Measurements from ENCODE around the gene ZNF768. TPM values are rescaled to one million over a fixed set of nuclear protein-coding genes. Genes with fewer than 3 reads are reported as not detected.

The ZNF768 gene
- total and polyA plus RNA-seq, 2 donors (not counting 1 experiment from before 2014, with no cell fraction given) = 24.8 to 36.5 TPM

DNA sequence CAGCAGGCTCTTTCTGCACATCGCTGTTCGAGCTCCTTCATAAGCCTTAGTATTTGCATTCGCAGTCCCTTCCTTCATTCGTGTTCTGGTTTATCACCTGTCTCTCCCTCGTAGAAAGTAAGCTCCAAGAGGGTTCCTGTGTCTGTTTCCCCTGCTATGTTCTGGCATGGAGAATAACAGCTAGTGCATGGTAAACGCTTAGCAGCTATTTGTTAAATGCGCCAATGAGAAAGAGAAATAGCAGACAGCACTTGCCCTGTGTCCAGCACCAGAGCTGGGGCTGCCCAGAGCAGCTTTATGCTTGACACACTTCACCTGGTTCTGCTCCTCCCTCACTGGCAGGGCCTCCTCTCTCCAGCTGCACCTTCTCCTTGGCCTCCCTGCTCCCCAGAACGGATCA is 39.6 kb upstream of the ZNF768 start:
- peaks cover 27 to 45% of the 10 kb centered on the region in 2 donors for H3K4me1 ChIP-seq (ENCODE audit: control insufficient read depth in 2 of 2, insufficient read depth in 2 of 2, low read length in 2 of 2)
- WGBS (ENCODE audit: insufficient coverage) = 90% methylated on average over 7 of the region's 8 CpGs
- CTCF ChIA-PET = interaction anchor here (0.6 to 1.9 kb wide), 2 partner anchors 115 to 136 kb away, joined by 3 to 5 read pairs; partner anchors contain the start of gene DCTPP1

DNA sequence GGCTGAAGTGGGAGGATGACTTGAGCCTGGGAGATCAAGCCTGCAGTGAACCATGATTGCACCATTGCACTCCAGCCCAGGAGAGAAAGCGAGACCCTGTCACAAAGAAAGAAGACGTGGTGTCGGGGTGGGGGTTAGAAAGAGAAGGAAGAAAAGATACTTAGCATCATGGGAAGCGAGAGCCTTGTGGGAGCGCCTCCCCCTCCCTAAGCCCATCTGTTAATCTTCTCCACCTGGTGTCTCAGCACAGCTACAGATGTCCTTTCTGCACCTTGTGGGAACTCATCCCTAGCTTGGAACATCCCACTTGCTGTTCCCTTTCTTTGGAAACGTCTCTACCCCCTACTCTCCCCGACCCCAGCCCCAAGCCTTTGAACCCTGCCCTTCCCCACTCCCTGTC is 39.2 kb upstream of the ZNF768 start:
- Histone ChIP-seq H4K20me1 (ENCODE audit: control insufficient read depth, insufficient read depth, low read length, poor library complexity, severe bottlenecking) (no peaks in the 10 kb centered on the region), H3K27me3 (replicated peaks in 1 of 4; ENCODE audit: control extremely low read depth in 1 of 4, control insufficient read depth in 3 of 4, insufficient read depth in 4 of 4, low read length in 3 of 4) (no peaks in the 10 kb centered on the region), H3K4me2 (replicated peaks; ENCODE audit: low read depth, low read length, poor library complexity, severe bottlenecking) (no peak overlapping the region), H3K9ac (ENCODE audit: low read length) (no peak overlapping the region), H3K4me3 (ENCODE audit: control extremely low read depth in 1 of 5, extremely low read depth in 1 of 5, insufficient read depth in 1 of 5, low read depth in 2 of 5, low read length in 4 of 5) (no peak overlapping the region), H3K27ac (ENCODE audit: low read length in 2 of 2) (no peak overlapping the region), H3K4me1 (ENCODE audit: control insufficient read depth in 2 of 2, insufficient read depth in 2 of 2, low read length in 2 of 2) (peaks cover 25 to 42% of the 10 kb centered on the region in 2 donors), H3K36me3 (replicated peaks in 1 of 2; ENCODE audit: control extremely low read depth in 1 of 2, control insufficient read depth in 1 of 2, extremely low read depth in 1 of 2, insufficient read depth in 2 of 2, low read length in 1 of 2) (no peaks in the 10 kb centered on the region), H3K9me3 (ENCODE audit: control extremely low read depth in 1 of 3, control insufficient read depth in 2 of 3, insufficient read depth in 1 of 3, low read length in 2 of 3) (no peaks in the 10 kb centered on the region), H3K79me2 (ENCODE audit: control insufficient read depth, insufficient read depth, low read length) (no peaks in the 10 kb centered on the region), H2AFZ (ENCODE audit: insufficient read depth, low read depth, low read length, poor library complexity, severe bottlenecking) (no peak overlapping the region)
- no peak for DNase-seq
- 71% methylated on average over 5 of the region's 7 CpGs for WGBS (ENCODE audit: insufficient coverage)
- ChIA-PET POLR2A (interaction anchor here (0.6 to 1.8 kb wide), 4 partner anchors 20 to 495 kb away, joined by 4 to 12 read pairs (median 4); partner anchors contain the start of genes ZNF747 and ZNF785), CTCF (interaction anchor here (0.5 to 0.6 kb wide), 2 partner anchors 130 to 408 kb away, joined by 3 read pairs; no protein-coding TSS in a partner anchor)
- no peak for ATAC-seq (ENCODE audit: low read depth)
- no peaks in the 10 kb centered on the region for H3K27me3 Mint-ChIP-seq
- H3K9me3 Mint-ChIP-seq (ENCODE audit: insufficient read depth) = no peaks in the 10 kb centered on the region
- no peak for TF ChIP-seq EZH2 (IDR thresholded peaks at IDR 0.05; ENCODE audit: borderline replicate concordance, insufficient read depth, low read depth, low read length, poor library complexity, severe bottlenecking)
- TF ChIP-seq, protein P1, sequence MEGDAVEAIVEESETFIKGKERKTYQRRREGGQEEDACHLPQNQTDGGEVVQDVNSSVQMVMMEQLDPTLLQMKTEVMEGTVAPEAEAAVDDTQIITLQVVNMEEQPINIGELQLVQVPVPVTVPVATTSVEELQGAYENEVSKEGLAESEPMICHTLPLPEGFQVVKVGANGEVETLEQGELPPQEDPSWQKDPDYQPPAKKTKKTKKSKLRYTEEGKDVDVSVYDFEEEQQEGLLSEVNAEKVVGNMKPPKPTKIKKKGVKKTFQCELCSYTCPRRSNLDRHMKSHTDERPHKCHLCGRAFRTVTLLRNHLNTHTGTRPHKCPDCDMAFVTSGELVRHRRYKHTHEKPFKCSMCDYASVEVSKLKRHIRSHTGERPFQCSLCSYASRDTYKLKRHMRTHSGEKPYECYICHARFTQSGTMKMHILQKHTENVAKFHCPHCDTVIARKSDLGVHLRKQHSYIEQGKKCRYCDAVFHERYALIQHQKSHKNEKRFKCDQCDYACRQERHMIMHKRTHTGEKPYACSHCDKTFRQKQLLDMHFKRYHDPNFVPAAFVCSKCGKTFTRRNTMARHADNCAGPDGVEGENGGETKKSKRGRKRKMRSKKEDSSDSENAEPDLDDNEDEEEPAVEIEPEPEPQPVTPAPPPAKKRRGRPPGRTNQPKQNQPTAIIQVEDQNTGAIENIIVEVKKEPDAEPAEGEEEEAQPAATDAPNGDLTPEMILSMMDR (IDR thresholded peaks at IDR 0.05) = no peak
- peak overlapping the region; percentile 26 for H3K27ac Mint-ChIP-seq
- H3K4me1 Mint-ChIP-seq = peaks cover 31% of the 10 kb centered on the region
- intact Hi-C loops (cut with micrococcal nuclease) = no loop called here
- no peak overlapping the region for H3K4me3 Mint-ChIP-seq

More for the DNA sequence above, 39.6 kb upstream of the ZNF768 start:
- intact Hi-C loops (cut with micrococcal nuclease) = no loop called here
- Mint-ChIP-seq H3K4me1 (peaks cover 31% of the 10 kb centered on the region), H3K4me3 (no peak overlapping the region), H3K27ac (no peak overlapping the region), H3K27me3 (no peaks in the 10 kb centered on the region), H3K9me3 (ENCODE audit: insufficient read depth) (no peaks in the 10 kb centered on the region)
- no peak overlapping the region for H3K27ac ChIP-seq (ENCODE audit: low read length in 2 of 2)
- H3K9ac ChIP-seq (ENCODE audit: low read length) = no peak overlapping the region
- no peaks in the 10 kb centered on the region for H3K27me3 ChIP-seq (replicated peaks in 1 of 4; ENCODE audit: control extremely low read depth in 1 of 4, control insufficient read depth in 3 of 4, insufficient read depth in 4 of 4, low read length in 3 of 4)
- H3K36me3 ChIP-seq (replicated peaks in 1 of 2; ENCODE audit: control extremely low read depth in 1 of 2, control insufficient read depth in 1 of 2, extremely low read depth in 1 of 2, insufficient read depth in 2 of 2, low read length in 1 of 2) = no peaks in the 10 kb centered on the region
- H3K79me2 ChIP-seq (ENCODE audit: control insufficient read depth, insufficient read depth, low read length) = peaks cover 3% of the 10 kb centered on the region
- no peak overlapping the region for H3K4me2 ChIP-seq (replicated peaks; ENCODE audit: low read depth, low read length, poor library complexity, severe bottlenecking)
- H4K20me1 ChIP-seq (ENCODE audit: control insufficient read depth, insufficient read depth, low read length, poor library complexity, severe bottlenecking) = no peaks in the 10 kb centered on the region
- H3K9me3 ChIP-seq (ENCODE audit: control extremely low read depth in 1 of 3, control insufficient read depth in 2 of 3, insufficient read depth in 1 of 3, low read length in 2 of 3) = no peaks in the 10 kb centered on the region
- no peak overlapping the region for H3K4me3 ChIP-seq (ENCODE audit: control extremely low read depth in 1 of 5, extremely low read depth in 1 of 5, insufficient read depth in 1 of 5, low read depth in 2 of 5, low read length in 4 of 5)
- H2AFZ ChIP-seq (ENCODE audit: insufficient read depth, low read depth, low read length, poor library complexity, severe bottlenecking) = no peak overlapping the region
- DNase-seq (no peak), ATAC-seq (ENCODE audit: low read depth) (no peak)
- POLR2A ChIA-PET = interaction anchor here (0.7 to 1.8 kb wide), 3 partner anchors 20 to 495 kb away, joined by 4 to 5 read pairs (median 4); partner anchors contain the start of genes ZNF747 and ZNF785
- TF ChIP-seq, protein P1 (IDR thresholded peaks at IDR 0.05) = no peak
- no peak for TF ChIP-seq EZH2 (IDR thresholded peaks at IDR 0.05; ENCODE audit: borderline replicate concordance, insufficient read depth, low read depth, low read length, poor library complexity, severe bottlenecking)
